ENCODE measurements around the gene PDLIM5. TPM values are rescaled to one million over a fixed set of nuclear protein-coding genes. Genes with fewer than 3 reads are reported as not detected.

The PDLIM5 gene
- polyA plus RNA-seq, 1 donor (not counting 4 experiments of a cell fraction or from before 2014, with no cell fraction given), result 112 TPM

- peaks cover 3 to 11% of the 10 kb centered on the region in 2 experiments for H3K36me3 ChIP-seq (ENCODE audit: control insufficient read depth in 2 of 2, extremely low read depth in 1 of 2, insufficient read depth in 2 of 2, low read length in 2 of 2)
- no peak overlapping the region for H2AFZ ChIP-seq (ENCODE audit: control insufficient read depth, low read length)
- TF ChIP-seq EZH2 (IDR thresholded peaks at IDR 0.05; ENCODE audit: low read length), result no peak
- no peak for TF ChIP-seq CTCF (optimal IDR thresholded peaks at IDR 0.05 in 1 of 3, IDR thresholded peaks at IDR 0.05 in 1 of 3, conservative IDR thresholded peaks at IDR 0.05 in 1 of 3; ENCODE audit: extremely low read depth in 1 of 3, insufficient read depth in 2 of 3, low read length in 3 of 3)
- H3K4me2 ChIP-seq (ENCODE audit: control insufficient read depth, extremely low read depth, insufficient read depth, low read depth, low read length), result no peak overlapping the region
- FAIRE-seq (no peak), DNase-seq (ENCODE audit: low read depth, low spot score) (no peak)
- H3K27me3 ChIP-seq (ENCODE audit: control insufficient read depth, extremely low read depth, insufficient read depth, low read length), result no peaks in the 10 kb centered on the region
- no peaks in the 10 kb centered on the region for H3K9me3 ChIP-seq (ENCODE audit: control insufficient read depth, low read depth, low read length)
- H3K79me2 ChIP-seq (ENCODE audit: control insufficient read depth, insufficient read depth, low read length), result no peaks in the 10 kb centered on the region
- H3K9ac ChIP-seq (ENCODE audit: control insufficient read depth, extremely low read depth, insufficient read depth, low read length), result no peak overlapping the region
- no peaks in the 10 kb centered on the region for H4K20me1 ChIP-seq (ENCODE audit: control insufficient read depth, extremely low read depth, insufficient read depth, low read length)
- H3K4me1 ChIP-seq (ENCODE audit: control insufficient read depth, extremely low read depth, insufficient read depth, low read length), result peaks cover 8% of the 10 kb centered on the region
- no peak overlapping the region for H3K27ac ChIP-seq (ENCODE audit: control insufficient read depth, insufficient read depth, low read length)
- no peaks in the 10 kb centered on the region for H3K9me1 ChIP-seq (ENCODE audit: control insufficient read depth, extremely low read depth, insufficient read depth, low read length)
- dilution Hi-C loops (cut with MboI; ENCODE audit: extremely low pct_ligation_motif_present, low sequenced_read_pairs), result no loop called here
- H3K4me3 ChIP-seq (ENCODE audit: control insufficient read depth in 2 of 3, extremely low read depth in 1 of 3, insufficient read depth in 2 of 3, low read depth in 1 of 3, low read length in 3 of 3), result no peak overlapping the region
Measured at GRCh38 chr4:94636004-94636403, 184.3 kb downstream of the PDLIM5 start.

GRCh38 chr4:94639298-94639697, 187.6 kb downstream of the PDLIM5 start:
- Histone ChIP-seq H3K27me3 (ENCODE audit: control insufficient read depth, extremely low read depth, insufficient read depth, low read length) (no peaks in the 10 kb centered on the region), H2AFZ (ENCODE audit: control insufficient read depth, low read length) (no peak overlapping the region), H4K20me1 (ENCODE audit: control insufficient read depth, extremely low read depth, insufficient read depth, low read length) (no peaks in the 10 kb centered on the region), H3K27ac (ENCODE audit: control insufficient read depth, insufficient read depth, low read length) (no peak overlapping the region), H3K4me2 (ENCODE audit: control insufficient read depth, extremely low read depth, insufficient read depth, low read depth, low read length) (no peak overlapping the region), H3K36me3 (ENCODE audit: control insufficient read depth in 2 of 2, extremely low read depth in 1 of 2, insufficient read depth in 2 of 2, low read length in 2 of 2) (peaks cover 5 to 11% of the 10 kb centered on the region in 2 experiments), H3K9me3 (ENCODE audit: control insufficient read depth, low read depth, low read length) (no peaks in the 10 kb centered on the region), H3K9ac (ENCODE audit: control insufficient read depth, extremely low read depth, insufficient read depth, low read length) (no peak overlapping the region), H3K4me3 (ENCODE audit: control insufficient read depth in 2 of 3, extremely low read depth in 1 of 3, insufficient read depth in 2 of 3, low read depth in 1 of 3, low read length in 3 of 3) (no peak overlapping the region), H3K4me1 (ENCODE audit: control insufficient read depth, extremely low read depth, insufficient read depth, low read length) (peaks cover 25% of the 10 kb centered on the region), H3K79me2 (ENCODE audit: control insufficient read depth, insufficient read depth, low read length) (no peaks in the 10 kb centered on the region), H3K9me1 (ENCODE audit: control insufficient read depth, extremely low read depth, insufficient read depth, low read length) (no peaks in the 10 kb centered on the region)
- no peak for DNase-seq (ENCODE audit: low read depth, low spot score)
- no peak for TF ChIP-seq EZH2 (IDR thresholded peaks at IDR 0.05; ENCODE audit: low read length)
- TF ChIP-seq CTCF (optimal IDR thresholded peaks at IDR 0.05 in 1 of 3, IDR thresholded peaks at IDR 0.05 in 1 of 3, conservative IDR thresholded peaks at IDR 0.05 in 1 of 3; ENCODE audit: extremely low read depth in 1 of 3, insufficient read depth in 2 of 3, low read length in 3 of 3), result no peak
- FAIRE-seq, result no peak
- dilution Hi-C loops (cut with MboI; ENCODE audit: extremely low pct_ligation_motif_present, low sequenced_read_pairs), result no loop called here
